Nephron (organoid): ENCODE measurements around the gene FAM72A.
"Not testable (repeated sequence)": the region's sequence is repeated elsewhere in the genome, so short reads cannot be mapped to it uniquely, and the experiment has no call there.

Experiments used
- H3K27ac Mint-ChIP-seq, 3 experiments: 2 replicates each; pipeline ENCODE4 v1.8.0; 2020; ENCODE audit warnings: mixed read lengths in 3 of 3, mild to moderate bottlenecking in 2 of 3, moderate library complexity in 1 of 3
- H3K27me3 Mint-ChIP-seq: 2 replicates; pipeline ENCODE4 v1.8.0; 2021; ENCODE audit warnings: low read depth, mild to moderate bottlenecking, moderate library complexity, mixed read lengths
- H3K36me3 Mint-ChIP-seq: 2 replicates; pipeline ENCODE4 v1.8.0; 2020; ENCODE audit warnings: low read depth, mixed read lengths
- H3K4me1 Mint-ChIP-seq: 2 replicates; pipeline ENCODE4 v1.8.0; 2020; ENCODE audit warnings: mixed read lengths
- H3K4me3 Mint-ChIP-seq, 3 experiments: 2 replicates each; pipeline ENCODE4 v1.8.0; 2020; ENCODE audit warnings: mild to moderate bottlenecking in 3 of 3, mixed read lengths in 3 of 3, moderate library complexity in 2 of 3
- H3K9me3 Mint-ChIP-seq: 2 replicates; pipeline ENCODE4 v1.8.0; 2020; ENCODE audit warnings: mixed read lengths

Gene FAM72A

DNA sequence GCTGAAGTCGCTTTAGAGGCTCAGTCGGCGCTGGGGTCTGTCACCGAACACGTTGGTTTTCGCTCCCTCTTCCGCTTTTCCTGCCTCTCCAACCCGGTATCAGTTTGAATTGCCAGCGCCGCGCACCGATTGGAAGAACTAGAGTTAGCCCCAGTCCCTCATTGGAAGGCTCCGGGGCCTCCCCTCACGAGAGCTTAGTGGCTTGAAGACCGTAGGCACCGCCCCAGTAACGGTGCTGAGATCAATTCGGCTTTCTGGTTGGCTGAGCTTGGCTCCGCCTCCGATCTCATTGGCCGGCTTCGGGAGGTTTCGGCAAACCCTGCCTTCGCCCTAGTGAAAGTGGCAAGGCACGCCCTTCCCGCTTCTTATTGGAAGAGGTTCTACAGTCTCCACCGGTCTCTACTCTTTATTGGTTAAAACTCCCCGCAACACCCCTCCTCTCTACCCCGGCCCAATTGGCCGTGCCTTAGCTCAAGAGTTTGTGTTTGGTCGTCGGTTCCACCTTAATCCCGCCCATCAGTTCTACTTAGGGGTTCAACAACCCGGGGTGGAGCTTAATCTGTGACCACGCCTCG lies at the start of gene FAM72A:
FAM72A (minus strand) TSS at position 51 of the 575 bp plus-strand sequence. CDS start 814 bp downstream, outside the sequence.
- H3K27ac Mint-ChIP-seq = peak within 1 kb of the TSS in 1 of 3 experiments; percentile 49
- not testable (repeated sequence) for H3K9me3 Mint-ChIP-seq, H3K27me3 Mint-ChIP-seq, H3K36me3 Mint-ChIP-seq, H3K4me1 Mint-ChIP-seq
- H3K4me3 Mint-ChIP-seq = peak within 1 kb of the TSS; percentile 86 to 87 (median 87)

GRCh38 chr1:206250953-206251681 lies 48.5 kb upstream of the FAM72A start:
- not testable (repeated sequence) for H3K9me3 Mint-ChIP-seq, H3K4me1 Mint-ChIP-seq, H3K27ac Mint-ChIP-seq, H3K36me3 Mint-ChIP-seq, H3K4me3 Mint-ChIP-seq, H3K27me3 Mint-ChIP-seq

DNA sequence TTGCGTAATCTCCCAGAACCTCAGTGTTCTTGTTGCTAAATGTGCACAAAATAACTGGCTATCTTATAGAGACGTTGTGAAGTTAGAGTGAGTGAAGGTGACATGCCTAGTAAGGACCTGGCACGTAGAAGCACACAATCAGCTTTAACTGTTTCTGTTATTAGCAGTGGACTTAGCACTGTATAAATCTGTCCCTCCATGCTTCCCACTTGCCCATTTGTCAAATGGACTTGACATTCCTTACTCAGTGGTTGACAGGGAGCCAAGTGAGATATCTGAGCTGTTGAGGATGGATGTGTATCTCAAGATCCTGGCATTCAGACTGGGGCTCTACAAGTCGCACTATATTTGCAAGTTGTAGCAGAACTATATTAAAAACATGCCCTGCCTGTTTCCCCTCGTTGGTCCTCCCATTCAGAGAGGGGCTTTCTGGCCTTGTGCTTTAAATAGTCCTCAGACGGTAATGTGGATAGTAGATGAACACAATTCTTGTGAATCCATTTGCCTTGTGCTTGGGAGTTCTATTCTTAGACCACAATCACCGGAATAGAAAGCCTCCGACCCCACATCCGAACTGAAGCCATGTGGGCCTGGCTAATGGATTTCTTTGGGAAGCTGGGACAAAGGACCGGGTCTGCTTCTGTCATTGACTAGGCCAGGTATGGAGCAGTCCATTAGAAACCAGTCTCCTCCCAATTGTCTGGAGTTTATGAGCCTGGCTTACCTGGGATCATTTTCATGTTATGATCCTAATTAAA lies 43.7 kb upstream of the FAM72A start:
- H3K4me3 Mint-ChIP-seq = not testable (repeated sequence)

GRCh38 chr1:206245479-206245878 lies 42.8 kb upstream of the FAM72A start:
- not testable (repeated sequence) for H3K36me3 Mint-ChIP-seq, H3K4me3 Mint-ChIP-seq, H3K27ac Mint-ChIP-seq, H3K4me1 Mint-ChIP-seq, H3K9me3 Mint-ChIP-seq, H3K27me3 Mint-ChIP-seq

More for the DNA sequence above, 43.7 kb upstream of the FAM72A start:
- not testable (repeated sequence) for H3K27me3 Mint-ChIP-seq, H3K4me1 Mint-ChIP-seq, H3K9me3 Mint-ChIP-seq, H3K27ac Mint-ChIP-seq, H3K36me3 Mint-ChIP-seq

- H3K36me3 Mint-ChIP-seq, H3K4me1 Mint-ChIP-seq, H3K4me3 Mint-ChIP-seq, H3K27me3 Mint-ChIP-seq, H3K27ac Mint-ChIP-seq, H3K9me3 Mint-ChIP-seq: not testable (repeated sequence)
These were observed 40.7 kb upstream of the FAM72A start for GRCh38 chr1:206243335-206243734.

DNA sequence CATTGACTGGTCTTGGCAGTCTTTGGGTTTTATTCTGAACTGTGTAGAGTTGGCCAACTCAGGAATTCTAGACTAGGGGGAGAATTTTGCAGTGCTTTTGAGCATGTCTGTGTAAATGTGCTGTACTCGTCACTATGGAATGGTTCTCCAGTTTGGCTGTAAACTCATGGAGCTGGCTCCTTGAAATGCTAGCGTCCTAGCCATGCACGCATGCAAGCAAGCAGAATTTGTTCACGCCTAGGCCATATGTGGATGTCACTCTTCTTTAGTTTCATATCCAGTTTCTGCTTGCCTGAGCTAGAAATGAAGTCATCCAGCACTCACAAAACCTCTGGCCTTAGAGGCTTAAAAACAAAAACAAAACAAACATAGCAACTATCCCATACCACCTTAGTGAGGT lies 37.6 kb upstream of the FAM72A start:
- H3K4me3 Mint-ChIP-seq, H3K4me1 Mint-ChIP-seq, H3K27ac Mint-ChIP-seq, H3K36me3 Mint-ChIP-seq, H3K9me3 Mint-ChIP-seq, H3K27me3 Mint-ChIP-seq: not testable (repeated sequence)

- not testable (repeated sequence) for H3K36me3 Mint-ChIP-seq, H3K9me3 Mint-ChIP-seq, H3K27me3 Mint-ChIP-seq, H3K27ac Mint-ChIP-seq, H3K4me1 Mint-ChIP-seq, H3K4me3 Mint-ChIP-seq
These were observed 32.6 kb upstream of the FAM72A start for GRCh38 chr1:206235190-206235589.

GRCh38 chr1:206234189-206234916 lies 31.7 kb upstream of the FAM72A start:
- H3K36me3 Mint-ChIP-seq, H3K27ac Mint-ChIP-seq, H3K9me3 Mint-ChIP-seq, H3K27me3 Mint-ChIP-seq, H3K4me1 Mint-ChIP-seq, H3K4me3 Mint-ChIP-seq: not testable (repeated sequence)

GRCh38 chr1:206232970-206233645 lies 30.5 kb upstream of the FAM72A start:
- H3K9me3 Mint-ChIP-seq = not testable (repeated sequence)

DNA sequence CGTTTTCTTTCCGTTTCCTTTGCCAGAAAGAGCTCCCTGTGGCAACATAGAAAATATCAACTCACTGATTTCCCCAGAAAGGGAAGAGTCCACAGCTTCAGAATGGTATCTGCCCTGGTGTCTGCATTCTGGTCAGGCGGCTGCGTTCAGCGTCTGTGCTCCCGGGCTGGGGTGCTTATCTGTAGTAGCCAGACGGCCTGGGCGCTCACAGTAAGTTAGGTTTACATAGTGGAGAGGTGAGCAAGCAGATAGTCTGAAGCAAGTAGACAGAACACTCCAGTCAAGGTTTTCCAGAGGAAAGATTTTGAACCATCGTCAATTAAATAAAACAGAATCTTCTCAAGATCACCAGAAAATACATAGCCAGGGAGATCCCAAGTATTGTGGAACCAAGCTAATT lies 29.4 kb upstream of the FAM72A start:
- not testable (repeated sequence) for H3K36me3 Mint-ChIP-seq, H3K9me3 Mint-ChIP-seq, H3K27ac Mint-ChIP-seq, H3K27me3 Mint-ChIP-seq, H3K4me3 Mint-ChIP-seq, H3K4me1 Mint-ChIP-seq

More at GRCh38 chr1:206232970-206233645, 30.5 kb upstream of the FAM72A start:
- not testable (repeated sequence) for H3K36me3 Mint-ChIP-seq, H3K4me3 Mint-ChIP-seq, H3K4me1 Mint-ChIP-seq, H3K27me3 Mint-ChIP-seq, H3K27ac Mint-ChIP-seq

- not testable (repeated sequence) for H3K36me3 Mint-ChIP-seq, H3K27me3 Mint-ChIP-seq, H3K4me3 Mint-ChIP-seq, H3K27ac Mint-ChIP-seq, H3K4me1 Mint-ChIP-seq, H3K9me3 Mint-ChIP-seq
These were observed 26.6 kb upstream of the FAM72A start for GRCh38 chr1:206229286-206229685.

DNA sequence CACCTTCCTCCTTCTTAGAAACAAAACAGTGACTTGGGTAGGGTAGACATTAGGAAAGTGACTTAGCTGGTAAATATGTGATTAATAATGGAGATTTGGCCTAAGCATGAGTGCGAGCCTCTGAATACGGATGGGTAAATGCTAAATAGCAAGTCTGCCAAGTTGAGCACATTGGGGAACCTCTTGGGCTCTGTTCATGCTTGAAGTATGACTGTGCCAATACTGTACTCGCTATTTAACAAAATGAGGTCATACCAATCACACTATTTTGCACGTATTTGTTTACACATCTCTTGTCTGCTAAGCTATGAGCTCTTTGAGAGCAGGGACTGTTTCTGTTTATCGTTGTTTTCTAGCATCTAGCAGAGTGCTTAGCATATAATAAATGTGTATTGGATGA lies 24.2 kb upstream of the FAM72A start:
- not testable (repeated sequence) for H3K4me1 Mint-ChIP-seq, H3K27me3 Mint-ChIP-seq, H3K27ac Mint-ChIP-seq, H3K4me3 Mint-ChIP-seq, H3K36me3 Mint-ChIP-seq, H3K9me3 Mint-ChIP-seq

GRCh38 chr1:206225386-206225785 lies 22.7 kb upstream of the FAM72A start:
- H3K27me3 Mint-ChIP-seq, H3K9me3 Mint-ChIP-seq, H3K36me3 Mint-ChIP-seq, H3K4me3 Mint-ChIP-seq, H3K27ac Mint-ChIP-seq, H3K4me1 Mint-ChIP-seq: not testable (repeated sequence)

DNA sequence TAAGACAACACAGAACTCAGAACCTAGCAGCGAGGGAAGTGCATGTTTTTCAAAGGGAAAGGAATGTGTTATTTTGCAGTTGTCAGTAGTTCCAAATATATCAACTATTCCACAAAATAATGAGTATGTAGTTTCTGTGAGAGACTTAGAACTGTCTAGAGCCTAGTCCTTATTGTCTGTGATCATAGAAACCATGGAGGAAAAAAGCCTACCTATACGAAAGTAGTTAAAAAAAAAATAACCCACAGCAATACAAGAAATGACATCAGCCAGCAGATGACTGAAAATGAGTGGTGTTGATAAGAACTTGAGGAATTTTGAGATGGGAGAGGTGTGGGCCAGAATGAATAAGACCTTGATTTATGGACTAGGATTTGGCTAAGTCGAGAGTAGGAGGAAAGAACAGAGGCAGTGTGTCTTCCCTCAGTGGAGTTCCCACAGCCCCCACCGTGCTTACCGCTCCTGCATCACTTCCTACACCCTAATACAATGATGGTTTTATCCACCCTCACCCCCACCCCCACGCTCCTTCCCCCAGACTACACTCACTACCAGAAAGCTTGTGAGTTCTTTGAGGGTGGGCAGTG lies 21.6 kb upstream of the FAM72A start:
- not testable (repeated sequence) for H3K36me3 Mint-ChIP-seq, H3K27me3 Mint-ChIP-seq, H3K4me1 Mint-ChIP-seq, H3K9me3 Mint-ChIP-seq, H3K27ac Mint-ChIP-seq, H3K4me3 Mint-ChIP-seq
